A673 (cell line): Measurements from ENCODE around the gene DPF3. TPM values are rescaled to one million over a fixed set of nuclear protein-coding genes. Genes with fewer than 3 reads are reported as not detected.

Source experiments
- BruUV-seq: library from RNA; stranded (reverse); fragments of 400-500 nt; replicated peaks from 2 replicates; lab custom pipeline; 2021; lab: Mats Ljungman, UMichigan
- CTCF ChIA-PET: fragments of 300-600 bp; sonication (Branson Sonifier 250); formaldehyde crosslinking; loops from one replicate; lab custom pipeline; 2022; ENCODE audit warnings: antibody characterized with exemption; lab: Charles Lee
- POLR2A ChIA-PET: fragments of 300-600 bp; sonication (Branson Sonifier 250); formaldehyde crosslinking; loops from one replicate; lab custom pipeline; 2022; ENCODE audit warnings: antibody characterized with exemption; ENCODE audit not compliant: low non-redundant PET; lab: Charles Lee
- DNase-seq: peaks from one replicate; pipeline ENCODE4 v3.0.0-alpha.2; 2015; ENCODE audit warnings: low spot score
- H3K27ac ChIP-seq: fragments of 200-600 bp; sonication (generic); 2 replicates; pipeline ENCODE4 v1.5.1; 2016; ENCODE audit warnings: mixed run types, low read depth, mild to moderate bottlenecking, mixed read lengths, antibody characterized with exemption, low read length; ENCODE audit not compliant: poor library complexity, severe bottlenecking
- H3K27me3 ChIP-seq: fragments of 200-600 bp; sonication (generic); replicated peaks from 2 replicates; pipeline ENCODE4 v1.6.1; 2017; ENCODE audit warnings: mixed run types, low read depth, mild to moderate bottlenecking, mixed read lengths, antibody characterized with exemption, low read length; ENCODE audit not compliant: insufficient read depth, poor library complexity
- H3K36me3 ChIP-seq: fragments of 200-600 bp; sonication (generic); 2 replicates; pipeline ENCODE4 v1.6.1; 2016; ENCODE audit warnings: mixed run types, mild to moderate bottlenecking, mixed read lengths, antibody characterized with exemption, low read length; ENCODE audit not compliant: insufficient read depth, poor library complexity, severe bottlenecking
- H3K4me1 ChIP-seq: fragments of 200-600 bp; sonication (generic); 2 replicates; pipeline ENCODE4 v1.6.1; 2017; ENCODE audit warnings: mixed run types, mild to moderate bottlenecking, mixed read lengths, antibody characterized with exemption, low read length; ENCODE audit not compliant: insufficient read depth, poor library complexity, severe bottlenecking
- H3K4me3 ChIP-seq: fragments of 200-600 bp; sonication (generic); 2 replicates; pipeline ENCODE4 v1.5.1; 2016; ENCODE audit warnings: low read depth, mixed run types, mild to moderate bottlenecking, mixed read lengths, low read length; ENCODE audit not compliant: poor library complexity, severe bottlenecking
- H3K9me3 ChIP-seq: fragments of 200-600 bp; sonication (generic); 2 replicates; pipeline ENCODE4 v1.6.1; 2016; ENCODE audit warnings: mixed run types, low read depth, mild to moderate bottlenecking, mixed read lengths, antibody characterized with exemption, low read length; ENCODE audit not compliant: poor library complexity, severe bottlenecking
- CTCF ChIP-seq: fragments of 300-800, 200-600 bp; sonication (generic); conservative IDR thresholded peaks from 2 replicates; pipeline ENCODE4 v1.5.1; 2017; ENCODE audit warnings: low read depth, mild to moderate bottlenecking, antibody characterized with exemption, low read length, moderate library complexity, mixed read lengths
- EZH2 ChIP-seq: fragments of 200-600 bp; sonication (generic); IDR thresholded peaks from 2 replicates; pipeline ENCODE4 v1.6.1; 2017; ENCODE audit warnings: borderline replicate concordance, low read depth, mild to moderate bottlenecking, mixed read lengths, antibody characterized with exemption, low read length; ENCODE audit not compliant: poor library complexity, severe bottlenecking
- intact Hi-C: fragments of 100-400 bp; cut with micrococcal nuclease; formaldehyde crosslinking; loops from one replicate; pipeline ENCODE4 v1.10.0; 2022; ENCODE audit not compliant: unreplicated experiment
- total RNA-seq: library from RNA; stranded (reverse); gene quantifications from 2 replicates; pipeline ENCODE4 v1.2.3, GENCODE V29; 2021

Gene DPF3
- total RNA-seq, 1 experiment from 2014 or later, result 15.7 TPM

- no peaks in the 10 kb centered on the region for H3K4me1 ChIP-seq
- DNase-seq, result no peak
- no peak overlapping the region for H3K4me3 ChIP-seq
- no peaks in the 10 kb centered on the region for H3K9me3 ChIP-seq
- BruUV-seq, result no TSS peak
- CTCF ChIA-PET, result no interaction called here
- no peak overlapping the region for H3K27ac ChIP-seq
- POLR2A ChIA-PET, result no interaction called here
- TF ChIP-seq EZH2, result no peak
- TF ChIP-seq CTCF, result no peak
- H3K27me3 ChIP-seq, result no peaks in the 10 kb centered on the region
- intact Hi-C loops, result no loop called here
- no peaks in the 10 kb centered on the region for H3K36me3 ChIP-seq
Observed at GRCh38 chr14:72715215-72715849, 178.6 kb downstream of the DPF3 start.

GRCh38 chr14:72714871-72715214, 179.1 kb downstream of the DPF3 start:
- POLR2A ChIA-PET, result no interaction called here
- intact Hi-C loops, result no loop called here
- H3K27me3 ChIP-seq, result no peaks in the 10 kb centered on the region
- H3K9me3 ChIP-seq, result no peaks in the 10 kb centered on the region
- H3K36me3 ChIP-seq, result no peaks in the 10 kb centered on the region
- no peak for DNase-seq
- no peak overlapping the region for H3K4me3 ChIP-seq
- no peak overlapping the region for H3K27ac ChIP-seq
- CTCF ChIA-PET, result no interaction called here
- no TSS peak for BruUV-seq
- no peak for TF ChIP-seq EZH2
- no peak for TF ChIP-seq CTCF
- H3K4me1 ChIP-seq, result no peaks in the 10 kb centered on the region

- Histone ChIP-seq H3K36me3 (no peaks in the 10 kb centered on the region), H3K27me3 (no peaks in the 10 kb centered on the region), H3K4me1 (no peaks in the 10 kb centered on the region), H3K27ac (no peak overlapping the region), H3K4me3 (no peak overlapping the region), H3K9me3 (no peaks in the 10 kb centered on the region)
- ChIA-PET POLR2A (no interaction called here), CTCF (no interaction called here)
- intact Hi-C loops, result no loop called here
- no TSS peak for BruUV-seq
- no peak for DNase-seq
- TF ChIP-seq EZH2, result no peak
- no peak for TF ChIP-seq CTCF
Observed at GRCh38 chr14:72714094-72714493, 179.8 kb downstream of the DPF3 start.
